OCI-LY3 (cell line): ENCODE measurements around the gene NDST1.

ENCODE experiments used
- H2AFZ ChIP-seq: fragments of 200-600, 300-600 bp; shearing (Covaris generic); 2 replicates; pipeline ENCODE4 v1.6.0; 2014; ENCODE audit warnings: antibody characterized with exemption, low read depth, low read length
- H3K27ac ChIP-seq: fragments of 200-600, 300-600 bp; sonication (generic); 2 replicates; pipeline ENCODE4 v1.5.1; 2014; ENCODE audit warnings: mild to moderate bottlenecking, low read length, moderate library complexity, mixed read lengths
- H3K27me3 ChIP-seq: fragments of 200-600, 300-600 bp; sonication (generic); 2 replicates; pipeline ENCODE4 v1.6.1; 2014; ENCODE audit warnings: low read depth, low read length, mixed read lengths
- H3K36me3 ChIP-seq: fragments of 200-600, 300-600 bp; sonication (generic); replicated peaks from 2 replicates; pipeline ENCODE3; 2014; ENCODE audit warnings: low read depth, low read length, mixed read lengths
- H3K4me1 ChIP-seq: fragments of 300-600, 200-600 bp; sonication (generic); 2 replicates; pipeline ENCODE4 v1.6.1; 2014; ENCODE audit warnings: low read length, mixed read lengths
- H3K4me2 ChIP-seq: fragments of 200-600, 300-600 bp; sonication (generic); 2 replicates; pipeline ENCODE4 v1.6.1; 2014; ENCODE audit warnings: low read length, mixed read lengths
- H3K4me3 ChIP-seq: fragments of 300-600, 200-600 bp; sonication (generic); 2 replicates; pipeline ENCODE4 v1.5.1; 2014; ENCODE audit warnings: antibody characterized with exemption, mild to moderate bottlenecking, low read length, moderate library complexity
- H3K79me2 ChIP-seq: fragments of 300-600, 200-600 bp; shearing (Covaris generic); 2 replicates; pipeline ENCODE4 v1.6.1; 2014; ENCODE audit warnings: mild to moderate bottlenecking, low read length, mixed read lengths
- H3K9ac ChIP-seq: fragments of 300-600, 200-600 bp; shearing (Covaris generic); 2 replicates; pipeline ENCODE4 v1.6.0; 2014; ENCODE audit warnings: mild to moderate bottlenecking, low read length, moderate library complexity
- H3K9me3 ChIP-seq: fragments of 200-600, 300-600 bp; shearing (Covaris generic); 2 replicates; pipeline ENCODE4 v1.6.1; 2014; ENCODE audit warnings: low read length, mixed read lengths; ENCODE audit not compliant: insufficient read depth
- H4K20me1 ChIP-seq: fragments of 200-600, 300-600 bp; sonication (generic); 2 replicates; pipeline ENCODE4 v1.6.1; 2016; ENCODE audit warnings: low read length, mixed read lengths; ENCODE audit not compliant: insufficient read depth
- EZH2phosphoT487 ChIP-seq: fragments of 200-600 bp; shearing (Covaris generic); IDR thresholded peaks from 2 replicates; pipeline ENCODE4 v1.6.1; 2018; ENCODE audit warnings: antibody characterized with exemption, mixed run types, low read depth
- TF ChIP-seq, protein P1 (sequence below): fragments of 200-600, 300-600 bp; sonication (generic); IDR thresholded peaks from 2 replicates; pipeline ENCODE4 v1.5.1; 2014; ENCODE audit warnings: antibody characterized with exemption, low read length, low read depth

The NDST1 gene

DNA sequence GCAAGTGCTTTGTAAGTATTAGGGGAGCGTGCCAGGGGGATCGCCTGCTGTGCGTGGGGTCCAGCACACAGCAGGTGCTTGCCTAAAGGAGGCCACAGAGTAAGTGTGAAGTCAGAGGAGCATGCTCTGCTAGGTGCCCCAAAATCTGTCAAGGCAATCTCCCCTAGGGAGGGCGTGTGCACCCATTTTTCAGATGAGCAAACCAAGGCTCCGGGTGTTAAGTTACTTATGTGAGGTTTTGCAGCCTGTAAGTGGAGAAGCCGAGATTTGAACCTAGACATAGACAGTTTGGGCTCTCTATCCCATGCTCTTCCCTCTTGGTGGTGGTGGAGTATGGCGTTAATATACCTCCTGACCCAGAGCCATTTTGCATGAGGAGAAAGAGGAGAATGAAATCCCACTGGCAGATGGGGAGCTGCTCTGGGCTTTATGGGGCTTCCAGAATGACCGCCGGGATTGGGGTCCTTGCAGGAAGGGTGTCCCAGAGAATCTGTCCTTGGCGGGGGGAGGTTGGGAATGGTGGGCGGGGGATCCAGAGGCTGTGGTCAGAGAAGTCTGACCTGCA lies 14.1 kb downstream of the NDST1 start:
- H3K79me2 ChIP-seq: no peaks in the 10 kb centered on the region
- H4K20me1 ChIP-seq: no peaks in the 10 kb centered on the region

GRCh38 chr5:150522504-150523414 lies 14.8 kb downstream of the NDST1 start:
- Histone ChIP-seq H3K36me3 (no peaks in the 10 kb centered on the region), H3K27me3 (no peaks in the 10 kb centered on the region), H2AFZ (no peak overlapping the region), H3K9ac (no peak overlapping the region), H3K9me3 (no peaks in the 10 kb centered on the region), H3K27ac (no peak overlapping the region), H3K79me2 (no peaks in the 10 kb centered on the region), H4K20me1 (no peaks in the 10 kb centered on the region), H3K4me3 (no peak overlapping the region), H3K4me1 (no peaks in the 10 kb centered on the region), H3K4me2 (no peak overlapping the region)
- TF ChIP-seq EZH2phosphoT487: no peak
- TF ChIP-seq, protein P1, sequence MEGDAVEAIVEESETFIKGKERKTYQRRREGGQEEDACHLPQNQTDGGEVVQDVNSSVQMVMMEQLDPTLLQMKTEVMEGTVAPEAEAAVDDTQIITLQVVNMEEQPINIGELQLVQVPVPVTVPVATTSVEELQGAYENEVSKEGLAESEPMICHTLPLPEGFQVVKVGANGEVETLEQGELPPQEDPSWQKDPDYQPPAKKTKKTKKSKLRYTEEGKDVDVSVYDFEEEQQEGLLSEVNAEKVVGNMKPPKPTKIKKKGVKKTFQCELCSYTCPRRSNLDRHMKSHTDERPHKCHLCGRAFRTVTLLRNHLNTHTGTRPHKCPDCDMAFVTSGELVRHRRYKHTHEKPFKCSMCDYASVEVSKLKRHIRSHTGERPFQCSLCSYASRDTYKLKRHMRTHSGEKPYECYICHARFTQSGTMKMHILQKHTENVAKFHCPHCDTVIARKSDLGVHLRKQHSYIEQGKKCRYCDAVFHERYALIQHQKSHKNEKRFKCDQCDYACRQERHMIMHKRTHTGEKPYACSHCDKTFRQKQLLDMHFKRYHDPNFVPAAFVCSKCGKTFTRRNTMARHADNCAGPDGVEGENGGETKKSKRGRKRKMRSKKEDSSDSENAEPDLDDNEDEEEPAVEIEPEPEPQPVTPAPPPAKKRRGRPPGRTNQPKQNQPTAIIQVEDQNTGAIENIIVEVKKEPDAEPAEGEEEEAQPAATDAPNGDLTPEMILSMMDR: no peak

More for the DNA sequence above, 14.1 kb downstream of the NDST1 start:
- Histone ChIP-seq H3K9ac (no peak overlapping the region), H2AFZ (no peak overlapping the region), H3K36me3 (no peaks in the 10 kb centered on the region), H3K27ac (no peak overlapping the region), H3K4me1 (no peaks in the 10 kb centered on the region), H3K27me3 (no peaks in the 10 kb centered on the region), H3K4me3 (no peak overlapping the region), H3K4me2 (no peak overlapping the region), H3K9me3 (no peaks in the 10 kb centered on the region)
- TF ChIP-seq EZH2phosphoT487: no peak
- TF ChIP-seq, protein P1: no peak

DNA sequence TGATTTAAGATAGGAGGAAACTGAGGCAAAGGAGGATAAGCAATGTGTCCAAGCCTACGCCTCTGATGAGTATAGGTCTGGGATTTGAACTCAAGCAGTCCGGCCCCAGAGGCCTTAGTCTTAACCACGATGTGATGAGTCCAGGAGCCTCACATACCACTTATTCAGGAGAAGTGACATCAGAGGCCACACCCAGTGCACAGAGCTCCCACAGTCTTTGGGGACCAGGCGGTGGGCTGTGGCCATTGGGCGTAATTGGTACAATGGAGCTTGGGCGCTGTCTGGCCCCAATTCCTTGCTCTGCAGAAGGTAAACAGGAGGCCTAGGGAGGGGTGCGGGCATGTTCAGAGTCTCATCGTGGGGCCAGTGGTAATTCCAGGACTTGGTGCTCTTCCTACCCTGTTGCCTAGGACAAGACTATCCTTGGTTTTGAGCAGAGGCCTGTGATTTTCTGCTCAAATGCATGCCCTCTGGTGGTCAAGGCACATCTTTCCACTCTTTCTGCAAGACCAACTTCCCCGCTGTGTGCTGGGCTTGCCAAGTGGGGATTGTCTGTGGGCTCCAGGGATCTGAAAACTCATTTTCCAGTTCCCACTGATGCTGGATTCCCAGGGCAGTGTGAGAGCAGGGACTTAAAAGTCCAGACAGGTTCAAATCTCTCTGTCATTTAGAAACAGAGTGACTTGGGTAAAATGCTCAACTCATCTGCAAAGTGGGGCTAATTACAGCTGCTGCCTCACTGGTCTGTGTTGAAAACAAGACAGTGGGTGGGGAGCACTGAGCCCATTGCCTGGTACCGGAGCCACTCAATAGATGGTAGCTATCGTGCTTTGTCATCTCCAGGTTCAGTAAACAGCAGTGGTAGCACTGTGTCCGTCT lies 15.8 kb downstream of the NDST1 start:
- Histone ChIP-seq H4K20me1 (no peaks in the 10 kb centered on the region), H3K4me3 (no peak overlapping the region), H3K79me2 (no peaks in the 10 kb centered on the region), H3K4me2 (no peak overlapping the region), H3K9me3 (no peaks in the 10 kb centered on the region), H3K4me1 (no peaks in the 10 kb centered on the region), H3K9ac (no peak overlapping the region), H3K27ac (no peak overlapping the region), H2AFZ (no peak overlapping the region), H3K27me3 (no peaks in the 10 kb centered on the region), H3K36me3 (no peaks in the 10 kb centered on the region)
- TF ChIP-seq, protein P1: peak; percentile 44
- TF ChIP-seq EZH2phosphoT487: no peak

DNA sequence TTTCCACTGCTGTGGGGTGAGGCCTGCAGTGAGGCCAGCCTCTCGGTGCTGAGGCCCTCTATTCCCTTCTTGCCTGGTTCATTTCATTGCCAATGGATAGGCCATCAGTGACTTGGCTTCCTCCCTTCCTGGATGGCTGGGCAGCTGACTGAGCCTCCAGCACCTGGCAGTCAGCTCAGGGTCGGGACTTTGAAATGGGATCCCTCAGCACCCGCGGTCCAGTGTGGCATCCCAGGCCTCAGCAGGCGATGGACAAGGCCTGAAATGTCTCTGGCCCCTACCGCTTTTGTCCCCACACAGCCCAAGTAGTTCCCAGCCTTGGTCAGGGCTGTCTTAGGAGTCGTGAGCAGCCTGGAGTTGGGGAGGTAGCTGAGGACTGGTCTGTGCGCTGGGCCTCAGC lies 17.2 kb downstream of the NDST1 start:
- Histone ChIP-seq H3K4me2 (no peak overlapping the region), H3K27ac (no peak overlapping the region), H3K9me3 (no peaks in the 10 kb centered on the region), H3K36me3 (no peaks in the 10 kb centered on the region), H3K4me3 (no peak overlapping the region), H3K27me3 (no peaks in the 10 kb centered on the region), H4K20me1 (no peaks in the 10 kb centered on the region), H3K79me2 (no peaks in the 10 kb centered on the region), H2AFZ (no peak overlapping the region), H3K9ac (no peak overlapping the region), H3K4me1 (no peaks in the 10 kb centered on the region)
- no peak for TF ChIP-seq EZH2phosphoT487
- TF ChIP-seq, protein P1: no peak
